GM23248 (cell line): ENCODE results near the gene RWDD4. TPM values are rescaled to one million over a fixed set of nuclear protein-coding genes. Genes with fewer than 3 reads are reported as not detected.
"Not testable (repeated sequence)": the region's sequence is repeated elsewhere in the genome, so short reads cannot be mapped to it uniquely, and the experiment has no call there.

Source experiments
- DNase-seq: peaks from one replicate; pipeline ENCODE4 v3.0.0-alpha.2; 2015
- H2AFZ ChIP-seq: fragments of 200-600 bp; sonication (generic); 2 replicates; pipeline ENCODE4 v1.6.1; 2016; ENCODE audit warnings: antibody characterized with exemption
- H3F3A ChIP-seq: fragments of 200-600 bp; sonication (generic); 2 replicates; pipeline ENCODE4 v1.6.1; 2016; ENCODE audit warnings: mild to moderate bottlenecking, antibody characterized with exemption, mixed run types; ENCODE audit not compliant: insufficient read depth
- H3K27ac ChIP-seq: fragments of 200-600 bp; sonication (generic); 2 replicates; pipeline ENCODE4 v1.5.1; 2016; ENCODE audit warnings: mild to moderate bottlenecking
- H3K27me3 ChIP-seq: fragments of 200-600 bp; sonication (generic); replicated peaks from 2 replicates; pipeline ENCODE4 v1.6.1; 2016; ENCODE audit warnings: mild to moderate bottlenecking; ENCODE audit not compliant: insufficient read depth
- H3K36me3 ChIP-seq: fragments of 200-600 bp; sonication (generic); 2 replicates; pipeline ENCODE4 v1.6.1; 2016; ENCODE audit warnings: low read depth, mild to moderate bottlenecking
- H3K4me1 ChIP-seq: fragments of 200-600 bp; sonication (generic); 2 replicates; pipeline ENCODE4 v1.6.1; 2016; ENCODE audit warnings: mild to moderate bottlenecking; ENCODE audit not compliant: insufficient read depth
- H3K4me2 ChIP-seq: fragments of 200-600 bp; sonication (generic); one replicate; pipeline ENCODE4 v1.6.1; 2016; ENCODE audit warnings: mild to moderate bottlenecking; ENCODE audit not compliant: unreplicated experiment
- H3K4me3 ChIP-seq: fragments of 200-600 bp; sonication (generic); 2 replicates; pipeline ENCODE4 v1.5.1; 2016; ENCODE audit warnings: mild to moderate bottlenecking
- H3K79me2 ChIP-seq: fragments of 200-600 bp; sonication (generic); 2 replicates; pipeline ENCODE4 v1.6.1; 2016; ENCODE audit warnings: mild to moderate bottlenecking; ENCODE audit not compliant: insufficient read depth
- H3K9ac ChIP-seq: fragments of 200-600 bp; sonication (generic); 2 replicates; pipeline ENCODE4 v1.6.1; 2016; ENCODE audit warnings: mild to moderate bottlenecking
- H3K9me2 ChIP-seq: fragments of 200-600 bp; sonication (generic); 2 replicates; pipeline ENCODE4 v1.6.1; 2016; ENCODE audit warnings: mixed run types, mild to moderate bottlenecking, moderate library complexity; ENCODE audit not compliant: insufficient read depth
- H3K9me3 ChIP-seq: fragments of 200-600 bp; sonication (generic); one replicate; pipeline ENCODE4 v1.6.1; 2017; ENCODE audit warnings: low read depth
- H4K20me1 ChIP-seq: fragments of 200-600 bp; sonication (generic); 2 replicates; pipeline ENCODE4 v1.6.0; 2016; ENCODE audit not compliant: insufficient read depth
- EZH2 ChIP-seq: fragments of 200-600 bp; sonication (generic); IDR thresholded peaks from 2 replicates; pipeline ENCODE4 v1.6.1; 2018; ENCODE audit warnings: antibody characterized with exemption, mild to moderate bottlenecking; ENCODE audit not compliant: insufficient read depth, poor library complexity, severe bottlenecking
- EZH2phosphoT487 ChIP-seq: fragments of 200-600 bp; sonication (generic); IDR thresholded peaks from 2 replicates; pipeline ENCODE4 v1.6.1; 2018; ENCODE audit warnings: antibody characterized with exemption, moderate library complexity, mild to moderate bottlenecking, low read depth; ENCODE audit not compliant: insufficient read depth
- WGBS, 2 experiments: methylation state at CpG; one replicate each; pipeline ENCODE4 v1.1.6; 2015 to 2017; ENCODE audit warnings: low lambda C conversion rate in 2 of 2, low coverage in 1 of 2; ENCODE audit errors: missing lambda C conversion rate in 2 of 2; 5-methylcytosine and 5-hydroxymethylcytosine counted together
- in situ Hi-C: fragments of 300-500 bp; cut with MboI; formaldehyde crosslinking; loops from 2 replicates; pipeline ENCODE4 v1.15.0; 2020
- polyA plus RNA-seq: library from polyadenylated mRNA; unstranded; fragments of >200 nt; fragmentation: Nextera tagmentation; extraction: Ambion mirVana; gene quantifications from 2 replicates; pipeline ENCODE4 v1.2.1, GENCODE V29; 2016
- total RNA-seq: library from RNA; depleted of rRNA; stranded (reverse); fragments of >200 nt; shearing (Covaris generic); gene quantifications from 2 replicates; pipeline ENCODE4 v1.2.3, GENCODE V29; 2014

RWDD4 gene
- total and polyA plus RNA-seq, 2 experiments from 2014 or later: 38.0 to 41.6 TPM

- WGBS, 2 experiments: 80 to 87% methylated on average over 12 of the region's 12 CpGs
- no peak for DNase-seq
- Histone ChIP-seq H3K4me3 (no peak overlapping the region), H3K79me2 (no peaks in the 10 kb centered on the region), H4K20me1 (no peaks in the 10 kb centered on the region), H3K4me2 (no peak overlapping the region), H3K27ac (no peak overlapping the region), H2AFZ (no peak overlapping the region), H3K9ac (no peak overlapping the region), H3F3A (no peaks in the 10 kb centered on the region), H3K9me3 (no peaks in the 10 kb centered on the region), H3K27me3 (no peaks in the 10 kb centered on the region), H3K9me2 (no peaks in the 10 kb centered on the region), H3K36me3 (no peaks in the 10 kb centered on the region), H3K4me1 (peaks cover 19% of the 10 kb centered on the region)
- in situ Hi-C loops: no loop called here
- TF ChIP-seq EZH2phosphoT487 (no peak), EZH2 (no peak)
Observed at GRCh38 chr4:183632689-183633088, 26.3 kb downstream of the RWDD4 start.

- no peak for TF ChIP-seq EZH2phosphoT487
- TF ChIP-seq EZH2: no peak
- 66 to 67% methylated on average over 11 of the region's 11 CpGs for WGBS, 2 experiments
- Histone ChIP-seq H3K4me3 (no peak overlapping the region), H3K9me2 (no peaks in the 10 kb centered on the region), H3K4me1 (peaks cover 9% of the 10 kb centered on the region; the same call in 1 of the 2 replicates), H3K9me3 (no peaks in the 10 kb centered on the region), H3K79me2 (no peaks in the 10 kb centered on the region), H3F3A (no peaks in the 10 kb centered on the region), H3K27ac (no peak overlapping the region), H3K4me2 (no peak overlapping the region), H3K36me3 (no peaks in the 10 kb centered on the region), H3K9ac (no peak overlapping the region), H4K20me1 (no peaks in the 10 kb centered on the region), H2AFZ (no peak overlapping the region), H3K27me3 (no peaks in the 10 kb centered on the region)
- DNase-seq: no peak
- in situ Hi-C loops: no loop called here
Observed at GRCh38 chr4:183631577-183632198, 27.3 kb downstream of the RWDD4 start.

GRCh38 chr4:183627979-183628588, 30.9 kb downstream of the RWDD4 start:
- Histone ChIP-seq H3K9me3 (no peaks in the 10 kb centered on the region), H3K79me2 (no peaks in the 10 kb centered on the region), H3K4me1 (no peaks in the 10 kb centered on the region), H3K4me2 (no peak overlapping the region), H4K20me1 (no peaks in the 10 kb centered on the region), H3F3A (no peaks in the 10 kb centered on the region), H2AFZ (no peak overlapping the region), H3K9me2 (no peaks in the 10 kb centered on the region), H3K36me3 (no peaks in the 10 kb centered on the region), H3K9ac (no peak overlapping the region), H3K27me3 (no peaks in the 10 kb centered on the region), H3K27ac (no peak overlapping the region), H3K4me3 (no peak overlapping the region)
- in situ Hi-C loops: no loop called here
- WGBS, 2 experiments: 86 to 89% methylated on average over 12 of the region's 12 CpGs
- TF ChIP-seq EZH2 (no peak), EZH2phosphoT487 (no peak)
- DNase-seq: no peak

- H3K4me1 ChIP-seq, H3K9ac ChIP-seq, H3K9me3 ChIP-seq, H3K9me2 ChIP-seq, H3F3A ChIP-seq, H2AFZ ChIP-seq, H3K79me2 ChIP-seq, in situ Hi-C loops, H3K36me3 ChIP-seq, H3K4me2 ChIP-seq, H3K4me3 ChIP-seq, H4K20me1 ChIP-seq, H3K27ac ChIP-seq, H3K27me3 ChIP-seq: not testable (repeated sequence)
- peak; percentile 20 for DNase-seq
- WGBS, 2 experiments: 75 to 79% methylated on average over 5 of the region's 5 CpGs
Observed at GRCh38 chr4:183627286-183627685, 31.7 kb downstream of the RWDD4 start.

- H3K27ac ChIP-seq: no peak overlapping the region
- in situ Hi-C loops: no loop called here
- H3K9me3 ChIP-seq: no peaks in the 10 kb centered on the region
- no peak overlapping the region for H3K4me2 ChIP-seq
- no peak overlapping the region for H3K4me3 ChIP-seq
- H3K9me2 ChIP-seq: no peaks in the 10 kb centered on the region
- H3K79me2 ChIP-seq: no peaks in the 10 kb centered on the region
- no peak overlapping the region for H3K9ac ChIP-seq
- DNase-seq: no peak
- no peaks in the 10 kb centered on the region for H3K27me3 ChIP-seq
- no peak overlapping the region for H2AFZ ChIP-seq
- H3K4me1 ChIP-seq: no peaks in the 10 kb centered on the region
- H4K20me1 ChIP-seq: no peaks in the 10 kb centered on the region
- 73 to 77% methylated on average over 6 of the region's 6 CpGs for WGBS, 2 experiments
- no peaks in the 10 kb centered on the region for H3F3A ChIP-seq
- TF ChIP-seq EZH2: no peak
- TF ChIP-seq EZH2phosphoT487: no peak
- H3K36me3 ChIP-seq: no peaks in the 10 kb centered on the region
Observed at GRCh38 chr4:183626168-183626567, 32.8 kb downstream of the RWDD4 start.
